Endothelial cell (in vitro differentiated cells): ENCODE data around the gene GSN. TPM values are rescaled to one million over a fixed set of nuclear protein-coding genes. Genes with fewer than 3 reads are reported as not detected.

ENCODE experiments used
- DNase-seq: peaks from one replicate; pipeline ENCODE4 v3.0.0; 2021; ENCODE audit warnings: low spot score
- H3K27ac Mint-ChIP-seq: one replicate; pipeline ENCODE4 v1.8.0; 2021; ENCODE audit warnings: mixed read lengths, inconsistent platforms; ENCODE audit not compliant: unreplicated experiment
- H3K27me3 Mint-ChIP-seq: one replicate; pipeline ENCODE4 v1.8.0; 2021; ENCODE audit warnings: mild to moderate bottlenecking, moderate library complexity, mixed read lengths, inconsistent platforms; ENCODE audit not compliant: unreplicated experiment
- H3K36me3 Mint-ChIP-seq: one replicate; pipeline ENCODE4 v1.8.0; 2021; ENCODE audit warnings: mild to moderate bottlenecking, low read depth, mixed read lengths, inconsistent platforms; ENCODE audit not compliant: unreplicated experiment
- H3K4me1 Mint-ChIP-seq: one replicate; pipeline ENCODE4 v1.8.0; 2021; ENCODE audit warnings: mild to moderate bottlenecking, mixed read lengths, inconsistent platforms; ENCODE audit not compliant: unreplicated experiment
- H3K4me3 Mint-ChIP-seq: one replicate; pipeline ENCODE4 v1.8.0; 2021; ENCODE audit warnings: mild to moderate bottlenecking, mixed read lengths, inconsistent platforms; ENCODE audit not compliant: unreplicated experiment
- H3K9me3 Mint-ChIP-seq: one replicate; pipeline ENCODE4 v1.8.0; 2021; ENCODE audit warnings: mixed read lengths, inconsistent platforms; ENCODE audit not compliant: unreplicated experiment
- CTCF ChIP-seq: fragments of 200-600 bp; sonication (generic); IDR thresholded peaks from one replicate; pipeline ENCODE4 v1.5.0; 2021; ENCODE audit warnings: antibody characterized with exemption; ENCODE audit not compliant: unreplicated experiment
- total RNA-seq: library from RNA; stranded (reverse); fragmentation: NEBNext Ultra II Directional; extraction: Animal tissue kit (Norgen Biotek cat#: 25700); gene quantifications from one replicate; pipeline ENCODE4 v1.2.1, GENCODE V29; 2021; ENCODE audit not compliant: unreplicated experiment

The GSN gene
- total RNA-seq, 1 donor from 2014 or later = 205 TPM

GRCh38 chr9:121277026-121277425, 9.1 kb downstream of the GSN start:
- H3K36me3 Mint-ChIP-seq = peaks cover 10% of the 10 kb centered on the region
- peaks cover 22% of the 10 kb centered on the region for H3K4me1 Mint-ChIP-seq
- H3K4me3 Mint-ChIP-seq = no peak overlapping the region
- peaks cover 8% of the 10 kb centered on the region for H3K27me3 Mint-ChIP-seq
- H3K9me3 Mint-ChIP-seq = no peaks in the 10 kb centered on the region
- TF ChIP-seq CTCF = no peak
- DNase-seq = no peak
- no peak overlapping the region for H3K27ac Mint-ChIP-seq

- H3K9me3 Mint-ChIP-seq = no peaks in the 10 kb centered on the region
- no peak for DNase-seq
- TF ChIP-seq CTCF = no peak
- H3K27me3 Mint-ChIP-seq = peaks cover 10% of the 10 kb centered on the region
- peaks cover 19% of the 10 kb centered on the region for H3K4me1 Mint-ChIP-seq
- H3K27ac Mint-ChIP-seq = no peak overlapping the region
- H3K4me3 Mint-ChIP-seq = no peak overlapping the region
- H3K36me3 Mint-ChIP-seq = peaks cover 13% of the 10 kb centered on the region
These were observed 9.7 kb downstream of the GSN start for GRCh38 chr9:121277518-121278295.

GRCh38 chr9:121278477-121279261, 10.7 kb downstream of the GSN start:
- peaks cover 17% of the 10 kb centered on the region for H3K36me3 Mint-ChIP-seq
- H3K27me3 Mint-ChIP-seq = peaks cover 10% of the 10 kb centered on the region
- H3K4me3 Mint-ChIP-seq = no peak overlapping the region
- H3K4me1 Mint-ChIP-seq = peaks cover 25% of the 10 kb centered on the region
- TF ChIP-seq CTCF = peak; percentile 72
- no peak overlapping the region for H3K27ac Mint-ChIP-seq
- peak; percentile 55 for DNase-seq
- H3K9me3 Mint-ChIP-seq = no peaks in the 10 kb centered on the region

- Mint-ChIP-seq H3K36me3 (peaks cover 17% of the 10 kb centered on the region), H3K27me3 (peaks cover 13% of the 10 kb centered on the region), H3K27ac (no peak overlapping the region), H3K9me3 (no peaks in the 10 kb centered on the region), H3K4me3 (no peak overlapping the region), H3K4me1 (peaks cover 31% of the 10 kb centered on the region)
- no peak for TF ChIP-seq CTCF
- DNase-seq = no peak
These were observed 11.9 kb downstream of the GSN start for GRCh38 chr9:121279776-121280388.
